Liver (tissue), 9 donors: ENCODE measurements around the gene KDM2B. TPM values are rescaled to one million over a fixed set of nuclear protein-coding genes. Genes with fewer than 3 reads are reported as not detected.
A peak's percentile ranks its signal among the peaks of the same experiment; 100 is the strongest.

Experiments used
- DNase-seq: peaks from one replicate; pipeline ENCODE4 v3.0.0-alpha.2; 2017; ENCODE audit warnings: low spot score
- H3K27ac ChIP-seq, 2 donors: one replicate each; pipeline ENCODE4 v1.7.0; 2013; ENCODE audit warnings: inconsistent platforms in 2 of 2, low read length in 2 of 2, control low read depth in 1 of 2, low read depth in 1 of 2, mild to moderate bottlenecking in 1 of 2
- H3K27me3 ChIP-seq, 4 donors: one replicate each; pipeline versions ENCODE4 v1.6.1 to v1.7.0; 2013; ENCODE audit warnings: low read length in 3 of 4, inconsistent platforms in 1 of 4, mild to moderate bottlenecking in 1 of 4, moderate library complexity in 1 of 4; ENCODE audit not compliant: control insufficient read depth in 4 of 4, insufficient read depth in 4 of 4
- H3K36me3 ChIP-seq, 4 donors: one replicate each; pipeline versions ENCODE4 v1.6.1 to v1.7.0; 2013; ENCODE audit warnings: low read length in 3 of 4, mild to moderate bottlenecking in 3 of 4, low read depth in 1 of 4, moderate library complexity in 1 of 4; ENCODE audit not compliant: control insufficient read depth in 4 of 4, insufficient read depth in 3 of 4
- H3K4me1 ChIP-seq, 4 donors: one replicate each; pipeline versions ENCODE4 v1.6.1 to v1.7.0; 2013; ENCODE audit warnings: low read length in 3 of 4, mild to moderate bottlenecking in 3 of 4, moderate library complexity in 1 of 4; ENCODE audit not compliant: control insufficient read depth in 4 of 4, insufficient read depth in 4 of 4
- H3K4me3 ChIP-seq, 3 donors: one replicate each; pipeline versions ENCODE4 v1.6.1 to v1.7.0; 2013; ENCODE audit warnings: low read length in 3 of 3, control low read depth in 1 of 3, low read depth in 1 of 3, mild to moderate bottlenecking in 1 of 3
- H3K9ac ChIP-seq, 2 donors: one replicate each; pipeline ENCODE4 v1.7.0; 2013; ENCODE audit warnings: low read length in 2 of 2, mild to moderate bottlenecking in 2 of 2, moderate library complexity in 2 of 2, control low read depth in 1 of 2, low read depth in 1 of 2
- H3K9me3 ChIP-seq, 4 donors: one replicate each; pipeline versions ENCODE4 v1.6.1 to v1.7.0; 2013; ENCODE audit warnings: low read length in 3 of 4; ENCODE audit not compliant: control insufficient read depth in 4 of 4
- ATF3 ChIP-seq: IDR thresholded peaks from 2 replicates; pipeline ENCODE4 v1.6.1; 2016; ENCODE audit warnings: antibody characterized with exemption
- EGR1 ChIP-seq, 2 donors: IDR thresholded peaks; 2 replicates each; pipeline ENCODE4 v1.6.1; 2016 to 2018; ENCODE audit warnings: antibody characterized with exemption in 2 of 2, low read depth in 2 of 2
- FOXA1 ChIP-seq: IDR thresholded peaks from 2 replicates; pipeline ENCODE4 v1.6.1; 2016; ENCODE audit warnings: antibody characterized with exemption
- FOXA2 ChIP-seq: IDR thresholded peaks from 2 replicates; pipeline ENCODE4 v1.6.1; 2016; ENCODE audit warnings: antibody characterized with exemption
- GABPA ChIP-seq, 2 donors: IDR thresholded peaks in 1 of 2; conservative IDR thresholded peaks in 1 of 2; 2 replicates each; pipeline ENCODE4 v1.6.1; 2016; ENCODE audit warnings: antibody characterized with exemption in 2 of 2, mild to moderate bottlenecking in 1 of 2, moderate library complexity in 1 of 2
- HNF4A ChIP-seq, 2 donors: conservative IDR thresholded peaks; 2 replicates each; pipeline ENCODE4 v1.6.1; 2016; ENCODE audit warnings: antibody characterized with exemption in 2 of 2, mild to moderate bottlenecking in 2 of 2
- HNF4G ChIP-seq: IDR thresholded peaks from 2 replicates; pipeline ENCODE4 v1.6.1; 2016; ENCODE audit warnings: antibody characterized with exemption
- JUND ChIP-seq, 2 donors: IDR thresholded peaks; 2 replicates each; pipeline ENCODE4 v1.6.1; 2016; ENCODE audit warnings: antibody characterized with exemption in 2 of 2
- MAX ChIP-seq: IDR thresholded peaks from 2 replicates; pipeline ENCODE4 v1.6.1; 2016; ENCODE audit warnings: antibody characterized with exemption
- NR2F2 ChIP-seq: IDR thresholded peaks from 2 replicates; pipeline ENCODE4 v1.6.1; 2016; ENCODE audit warnings: antibody characterized with exemption
- RAD21 ChIP-seq, 2 donors: IDR thresholded peaks; 2 replicates each; pipeline ENCODE4 v1.6.1; 2016; ENCODE audit warnings: antibody characterized with exemption in 2 of 2, mild to moderate bottlenecking in 2 of 2
- RXRA ChIP-seq, 2 donors: IDR thresholded peaks; 2 replicates each; pipeline ENCODE4 v1.6.1; 2017 to 2018; ENCODE audit warnings: antibody characterized with exemption in 2 of 2, mild to moderate bottlenecking in 1 of 2
- SP1 ChIP-seq: IDR thresholded peaks from 2 replicates; pipeline ENCODE4 v1.6.1; 2018; ENCODE audit warnings: antibody characterized with exemption, mild to moderate bottlenecking
- TAF1 ChIP-seq: conservative IDR thresholded peaks from 2 replicates; pipeline ENCODE4 v1.6.1; 2016; ENCODE audit warnings: antibody characterized with exemption, mild to moderate bottlenecking
- YY1 ChIP-seq: IDR thresholded peaks from 2 replicates; pipeline ENCODE4 v1.6.1; 2016; ENCODE audit warnings: antibody characterized with exemption, mild to moderate bottlenecking
- WGBS: extraction: QIAGEN DNeasy Blood & Tissue Kit; methylation state at CpG from one replicate; pipeline ENCODE4 v1.1.7; 2013; 5-methylcytosine and 5-hydroxymethylcytosine counted together
- polyA plus RNA-seq, 2 donors: library from polyadenylated mRNA; stranded (reverse) in 1 of 2; unstranded in 1 of 2; fragments of 200-250 nt in 1 of 2; fragments of >200 nt in 1 of 2; fragmentation: Nextera tagmentation in 1 of 2; extraction: Ambion mirVana in 1 of 2; gene quantifications; one replicate each; pipeline versions ENCODE4 v1.2.1 to v1.2.3, GENCODE V29; 2013 to 2015
- total RNA-seq, 2 donors: library from RNA; depleted of rRNA; stranded (reverse); fragments of >200 nt; gene quantifications; one replicate each; pipeline ENCODE4 v1.2.3, GENCODE V29; 2014
- TF ChIP-seq, protein P1 (sequence below): fragments of 150-350 bp; IDR thresholded peaks from 2 replicates; pipeline ENCODE4 v1.5.1; 2017; ENCODE audit warnings: improper control_type of control experiment, low read depth, low read length; ENCODE audit not compliant: missing input control
- TF ChIP-seq, protein P2 (sequence below): IDR thresholded peaks from 2 replicates; pipeline ENCODE4 v1.6.1; 2016; ENCODE audit warnings: antibody characterized with exemption, mild to moderate bottlenecking
- TF ChIP-seq, protein P3 (sequence below): IDR thresholded peaks from 2 replicates; pipeline ENCODE4 v1.6.1; 2016; ENCODE audit warnings: antibody characterized with exemption
- donor health status: healthy.
- donor health status: healthy.
- donor health status: healthy.
- donor health status: healthy.
- donor health status: healthy.

The KDM2B gene
- total and polyA plus RNA-seq, 4 donors, result 7.0 to 34.2 (median 10.6) TPM

DNA sequence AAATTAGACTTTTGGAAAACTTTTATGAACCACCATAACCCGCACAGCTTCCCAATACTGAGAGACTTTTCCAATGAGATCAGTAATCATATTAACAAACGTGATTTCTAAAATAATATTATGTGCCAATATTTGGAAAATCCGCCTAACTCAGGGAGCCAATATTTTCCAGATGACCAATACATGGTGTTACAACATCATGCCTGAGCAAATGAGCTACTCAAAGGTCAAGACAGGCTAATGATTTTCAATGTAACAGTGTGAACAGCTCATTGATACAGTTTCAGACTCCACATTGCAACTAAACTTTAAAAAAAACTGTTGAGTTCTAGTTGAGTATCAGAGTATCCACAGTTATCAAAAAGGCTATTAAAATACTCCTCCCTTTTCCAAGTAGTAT lies 134.1 kb downstream of the KDM2B start:
- H3K36me3 ChIP-seq, result peaks cover 0 to 18% (median 3%) of the 10 kb centered on the region in 4 donors
- H3K4me3 ChIP-seq, result no peak overlapping the region
- H3K27ac ChIP-seq, result no peak overlapping the region
- no peaks in the 10 kb centered on the region for H3K27me3 ChIP-seq
- WGBS, result 56% methylated on average over 3 of the region's 3 CpGs
- no peak for DNase-seq
- H3K9ac ChIP-seq, result no peak overlapping the region
- peaks cover 0 to 5% (median 2%) of the 10 kb centered on the region in 4 donors for H3K4me1 ChIP-seq
- TF ChIP-seq HNF4A (conservative IDR thresholded peaks at IDR 0.05), result peak; percentile 51 to 63
- TF ChIP-seq YY1, result no peak
- peak; percentile 19 for TF ChIP-seq NR2F2
- no peak for TF ChIP-seq EGR1 (IDR thresholded peaks at IDR 0.05; ENCODE audit: low read depth in 2 of 2)
- peak in 1 of 2 donors; percentile 24 for TF ChIP-seq RAD21 (IDR thresholded peaks at IDR 0.05)
- peak; percentile 32 for TF ChIP-seq SP1
- TF ChIP-seq RXRA (IDR thresholded peaks at IDR 0.05), result peak in 1 of 2 donors; percentile 54
- peak in 1 of 2 donors; percentile 15 for TF ChIP-seq JUND (IDR thresholded peaks at IDR 0.05)
- no peak for TF ChIP-seq FOXA2
- TF ChIP-seq, protein P1, sequence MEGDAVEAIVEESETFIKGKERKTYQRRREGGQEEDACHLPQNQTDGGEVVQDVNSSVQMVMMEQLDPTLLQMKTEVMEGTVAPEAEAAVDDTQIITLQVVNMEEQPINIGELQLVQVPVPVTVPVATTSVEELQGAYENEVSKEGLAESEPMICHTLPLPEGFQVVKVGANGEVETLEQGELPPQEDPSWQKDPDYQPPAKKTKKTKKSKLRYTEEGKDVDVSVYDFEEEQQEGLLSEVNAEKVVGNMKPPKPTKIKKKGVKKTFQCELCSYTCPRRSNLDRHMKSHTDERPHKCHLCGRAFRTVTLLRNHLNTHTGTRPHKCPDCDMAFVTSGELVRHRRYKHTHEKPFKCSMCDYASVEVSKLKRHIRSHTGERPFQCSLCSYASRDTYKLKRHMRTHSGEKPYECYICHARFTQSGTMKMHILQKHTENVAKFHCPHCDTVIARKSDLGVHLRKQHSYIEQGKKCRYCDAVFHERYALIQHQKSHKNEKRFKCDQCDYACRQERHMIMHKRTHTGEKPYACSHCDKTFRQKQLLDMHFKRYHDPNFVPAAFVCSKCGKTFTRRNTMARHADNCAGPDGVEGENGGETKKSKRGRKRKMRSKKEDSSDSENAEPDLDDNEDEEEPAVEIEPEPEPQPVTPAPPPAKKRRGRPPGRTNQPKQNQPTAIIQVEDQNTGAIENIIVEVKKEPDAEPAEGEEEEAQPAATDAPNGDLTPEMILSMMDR, result no peak
- no peaks in the 10 kb centered on the region for H3K9me3 ChIP-seq

GRCh38 chr12:121444842-121445202 lies 136.0 kb downstream of the KDM2B start:
- WGBS, result 95% methylated on average over 4 of the region's 4 CpGs
- no peak for TF ChIP-seq RAD21 (IDR thresholded peaks at IDR 0.05)
- TF ChIP-seq, protein P2, sequence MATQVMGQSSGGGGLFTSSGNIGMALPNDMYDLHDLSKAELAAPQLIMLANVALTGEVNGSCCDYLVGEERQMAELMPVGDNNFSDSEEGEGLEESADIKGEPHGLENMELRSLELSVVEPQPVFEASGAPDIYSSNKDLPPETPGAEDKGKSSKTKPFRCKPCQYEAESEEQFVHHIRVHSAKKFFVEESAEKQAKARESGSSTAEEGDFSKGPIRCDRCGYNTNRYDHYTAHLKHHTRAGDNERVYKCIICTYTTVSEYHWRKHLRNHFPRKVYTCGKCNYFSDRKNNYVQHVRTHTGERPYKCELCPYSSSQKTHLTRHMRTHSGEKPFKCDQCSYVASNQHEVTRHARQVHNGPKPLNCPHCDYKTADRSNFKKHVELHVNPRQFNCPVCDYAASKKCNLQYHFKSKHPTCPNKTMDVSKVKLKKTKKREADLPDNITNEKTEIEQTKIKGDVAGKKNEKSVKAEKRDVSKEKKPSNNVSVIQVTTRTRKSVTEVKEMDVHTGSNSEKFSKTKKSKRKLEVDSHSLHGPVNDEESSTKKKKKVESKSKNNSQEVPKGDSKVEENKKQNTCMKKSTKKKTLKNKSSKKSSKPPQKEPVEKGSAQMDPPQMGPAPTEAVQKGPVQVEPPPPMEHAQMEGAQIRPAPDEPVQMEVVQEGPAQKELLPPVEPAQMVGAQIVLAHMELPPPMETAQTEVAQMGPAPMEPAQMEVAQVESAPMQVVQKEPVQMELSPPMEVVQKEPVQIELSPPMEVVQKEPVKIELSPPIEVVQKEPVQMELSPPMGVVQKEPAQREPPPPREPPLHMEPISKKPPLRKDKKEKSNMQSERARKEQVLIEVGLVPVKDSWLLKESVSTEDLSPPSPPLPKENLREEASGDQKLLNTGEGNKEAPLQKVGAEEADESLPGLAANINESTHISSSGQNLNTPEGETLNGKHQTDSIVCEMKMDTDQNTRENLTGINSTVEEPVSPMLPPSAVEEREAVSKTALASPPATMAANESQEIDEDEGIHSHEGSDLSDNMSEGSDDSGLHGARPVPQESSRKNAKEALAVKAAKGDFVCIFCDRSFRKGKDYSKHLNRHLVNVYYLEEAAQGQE, result no peak
- no peak for TF ChIP-seq MAX
- no peak for TF ChIP-seq HNF4A (conservative IDR thresholded peaks at IDR 0.05)
- TF ChIP-seq, protein P1, result no peak
- TF ChIP-seq NR2F2, result no peak
- no peak for TF ChIP-seq HNF4G
- no peak for TF ChIP-seq TAF1
- TF ChIP-seq, protein P3, sequence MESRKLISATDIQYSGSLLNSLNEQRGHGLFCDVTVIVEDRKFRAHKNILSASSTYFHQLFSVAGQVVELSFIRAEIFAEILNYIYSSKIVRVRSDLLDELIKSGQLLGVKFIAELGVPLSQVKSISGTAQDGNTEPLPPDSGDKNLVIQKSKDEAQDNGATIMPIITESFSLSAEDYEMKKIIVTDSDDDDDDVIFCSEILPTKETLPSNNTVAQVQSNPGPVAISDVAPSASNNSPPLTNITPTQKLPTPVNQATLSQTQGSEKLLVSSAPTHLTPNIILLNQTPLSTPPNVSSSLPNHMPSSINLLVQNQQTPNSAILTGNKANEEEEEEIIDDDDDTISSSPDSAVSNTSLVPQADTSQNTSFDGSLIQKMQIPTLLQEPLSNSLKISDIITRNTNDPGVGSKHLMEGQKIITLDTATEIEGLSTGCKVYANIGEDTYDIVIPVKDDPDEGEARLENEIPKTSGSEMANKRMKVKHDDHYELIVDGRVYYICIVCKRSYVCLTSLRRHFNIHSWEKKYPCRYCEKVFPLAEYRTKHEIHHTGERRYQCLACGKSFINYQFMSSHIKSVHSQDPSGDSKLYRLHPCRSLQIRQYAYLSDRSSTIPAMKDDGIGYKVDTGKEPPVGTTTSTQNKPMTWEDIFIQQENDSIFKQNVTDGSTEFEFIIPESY, result no peak
- TF ChIP-seq JUND (IDR thresholded peaks at IDR 0.05), result no peak
- no peak for TF ChIP-seq GABPA (IDR thresholded peaks at IDR 0.05 in 1 of 2, conservative IDR thresholded peaks at IDR 0.05 in 1 of 2)
- TF ChIP-seq YY1, result no peak
- no peak for TF ChIP-seq ATF3
- TF ChIP-seq SP1, result no peak
- TF ChIP-seq FOXA1, result no peak
- no peak for TF ChIP-seq RXRA (IDR thresholded peaks at IDR 0.05)
- no peak for TF ChIP-seq FOXA2
- TF ChIP-seq EGR1 (IDR thresholded peaks at IDR 0.05; ENCODE audit: low read depth in 2 of 2), result no peak
- Histone ChIP-seq H3K4me1 (peaks cover 0 to 5% (median 2%) of the 10 kb centered on the region in 4 donors), H3K9ac (no peak overlapping the region), H3K4me3 (no peak overlapping the region), H3K27ac (no peak overlapping the region), H3K36me3 (peaks cover 7 to 35% (median 9%) of the 10 kb centered on the region in 4 donors), H3K27me3 (no peaks in the 10 kb centered on the region), H3K9me3 (no peaks in the 10 kb centered on the region)
- DNase-seq, result no peak
